Stimulated activated naive CD8-positive, alpha-beta T cell treated with anti-CD3 and anti-CD28 coated beads, Interleukin-15, amount 100 ng/mL, for 72 hours (primary cell): Measurements from ENCODE around the gene NUDT14.
A peak's percentile ranks its signal among the peaks of the same experiment; 100 is the strongest.

Experiments used
- ATAC-seq: fragments of 150-1000 bp; cut with Tn5 transposase; 2 replicates; pipeline ENCODE4 v1.10.0; 2021; ENCODE audit warnings: mild to moderate bottlenecking, moderate library complexity
- DNase-seq, 2 donors: peaks; one replicate each; pipeline ENCODE4 v3.0.0; 2021 to 2022
- H3K27ac Mint-ChIP-seq, 2 donors: one replicate each; pipeline ENCODE4 v1.8.0; 2022; ENCODE audit warnings: mild to moderate bottlenecking in 2 of 2, mixed read lengths in 2 of 2, moderate library complexity in 2 of 2
- H3K27me3 Mint-ChIP-seq: one replicate; pipeline ENCODE4 v1.8.0; 2022; ENCODE audit warnings: mixed read lengths
- H3K4me1 Mint-ChIP-seq: one replicate; pipeline ENCODE4 v1.8.0; 2022; ENCODE audit warnings: mild to moderate bottlenecking, mixed read lengths
- H3K4me3 Mint-ChIP-seq, 2 donors: one replicate each; pipeline ENCODE4 v1.8.0; 2022; ENCODE audit warnings: mild to moderate bottlenecking in 2 of 2, mixed read lengths in 2 of 2, moderate library complexity in 1 of 2
- H3K9me3 Mint-ChIP-seq, 2 donors: one replicate each; pipeline ENCODE4 v1.8.0; 2022; ENCODE audit warnings: mixed read lengths in 2 of 2

Gene NUDT14

DNA sequence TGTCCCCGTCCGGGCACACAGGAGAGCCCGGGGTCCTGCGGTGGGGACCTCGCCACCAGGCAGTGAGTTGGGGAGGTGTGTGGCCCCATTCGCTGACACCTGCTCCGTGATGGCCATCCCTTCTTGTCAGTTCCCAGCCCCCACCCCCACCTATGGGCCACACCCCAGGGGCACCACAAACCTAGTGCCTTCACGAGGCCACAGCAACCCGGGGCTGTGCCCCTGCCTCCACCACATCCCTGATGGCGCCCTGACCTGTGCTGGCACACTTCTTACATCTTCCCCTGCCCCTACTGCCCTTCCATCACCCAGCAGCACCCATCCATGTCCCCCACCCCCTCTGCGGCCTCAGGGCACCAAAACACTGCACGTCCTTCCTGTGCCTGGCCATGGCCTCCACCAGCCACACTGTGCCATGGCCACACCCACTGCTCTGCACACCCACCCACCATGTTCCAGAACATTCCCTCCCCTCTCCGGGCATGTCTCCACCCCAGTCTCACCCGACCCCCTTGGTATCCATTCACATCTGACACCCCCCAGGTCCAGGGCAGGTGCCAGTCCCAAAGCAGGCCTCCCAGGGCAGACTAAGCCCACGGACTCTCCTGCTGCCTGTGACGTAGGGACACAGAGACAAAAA lies 37.0 kb downstream of the NUDT14 start:
- H3K9me3 Mint-ChIP-seq = peaks cover 8 to 22% of the 10 kb centered on the region in 2 donors

DNA sequence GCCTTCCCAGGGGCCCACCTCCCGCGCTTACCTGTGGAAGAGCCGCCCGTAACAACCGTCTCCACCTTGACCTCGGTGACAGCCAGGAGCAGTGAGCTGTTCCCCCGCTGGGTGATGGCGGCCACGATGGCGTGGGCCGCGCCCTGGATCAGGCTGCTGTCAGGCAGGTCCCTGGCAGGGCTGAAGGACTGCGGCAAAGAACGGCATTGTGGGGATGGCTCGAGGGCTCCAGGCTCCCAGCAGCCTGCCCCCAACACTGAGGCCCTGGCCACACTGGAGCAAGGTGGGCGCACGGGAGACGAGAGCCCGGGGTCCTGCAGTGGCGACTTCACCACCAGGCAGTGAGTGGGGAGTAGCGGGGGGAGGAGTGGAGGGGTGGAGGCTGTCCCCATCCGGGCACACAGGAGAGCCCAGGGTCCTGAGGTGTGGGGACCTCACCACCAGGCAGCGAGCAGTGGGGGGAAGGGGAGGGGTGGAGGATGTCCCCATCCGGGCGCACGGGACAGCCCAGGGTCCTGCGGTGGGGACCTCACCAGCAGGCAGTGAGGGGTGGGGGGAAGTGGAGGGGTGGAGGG lies 37.6 kb downstream of the NUDT14 start:
- peaks cover 8 to 22% of the 10 kb centered on the region in 2 donors for H3K9me3 Mint-ChIP-seq
- H3K27ac Mint-ChIP-seq = no peak overlapping the region
- H3K27me3 Mint-ChIP-seq = no peaks in the 10 kb centered on the region
- DNase-seq (no peak), ATAC-seq (peak; percentile 25)
- H3K4me1 Mint-ChIP-seq = no peaks in the 10 kb centered on the region
- H3K4me3 Mint-ChIP-seq = no peak overlapping the region

More for the DNA sequence above, 37.0 kb downstream of the NUDT14 start:
- no peaks in the 10 kb centered on the region for H3K4me1 Mint-ChIP-seq
- H3K27me3 Mint-ChIP-seq = no peaks in the 10 kb centered on the region
- DNase-seq (no peak), ATAC-seq (no peak)
- H3K27ac Mint-ChIP-seq = no peak overlapping the region
- no peak overlapping the region for H3K4me3 Mint-ChIP-seq

DNA sequence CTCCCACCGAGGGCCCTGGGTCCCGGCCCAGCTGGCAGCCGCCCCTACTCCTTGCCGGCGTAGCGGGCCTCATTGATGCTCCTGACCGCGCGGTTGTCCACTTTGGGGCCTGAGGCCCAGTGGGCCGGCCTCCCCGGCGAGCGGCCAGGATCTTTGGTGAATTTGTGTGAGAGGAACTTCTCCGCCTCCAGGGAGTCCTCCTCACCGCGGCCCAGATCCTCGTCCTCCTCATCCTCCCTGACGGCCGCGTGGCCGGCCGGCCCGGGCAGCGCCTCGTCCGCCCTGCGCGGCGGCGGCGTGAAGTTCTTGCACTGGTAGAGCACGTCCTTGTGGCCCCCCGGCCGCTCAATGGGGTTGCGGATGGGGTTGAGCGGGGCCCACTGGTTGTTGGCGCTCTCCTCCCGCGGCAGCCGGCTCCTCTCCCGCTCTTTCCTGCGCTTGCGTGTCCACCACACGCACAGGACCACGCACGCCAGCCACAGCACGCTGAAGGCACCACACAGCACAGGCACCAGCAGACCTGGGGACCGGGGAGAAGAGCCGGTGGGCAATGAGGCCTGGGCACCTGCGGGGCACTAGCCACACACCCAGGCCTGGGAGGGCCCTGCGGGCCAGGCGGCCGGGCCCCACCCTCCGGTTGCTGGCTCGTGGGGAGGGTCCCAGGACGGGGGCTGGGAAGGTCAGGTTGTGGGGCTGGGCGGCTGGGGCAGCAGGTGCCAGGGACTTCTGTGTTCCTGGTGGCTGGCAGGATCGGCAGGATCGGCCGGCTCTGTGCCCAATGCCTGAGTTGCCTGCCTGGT lies 38.3 kb downstream of the NUDT14 start:
- H3K4me3 Mint-ChIP-seq = no peak overlapping the region
- H3K9me3 Mint-ChIP-seq = peaks cover 8 to 22% of the 10 kb centered on the region in 2 donors
- H3K27ac Mint-ChIP-seq = no peak overlapping the region
- ATAC-seq = no peak
- no peaks in the 10 kb centered on the region for H3K4me1 Mint-ChIP-seq
- H3K27me3 Mint-ChIP-seq = no peaks in the 10 kb centered on the region
- no peak for DNase-seq

DNA sequence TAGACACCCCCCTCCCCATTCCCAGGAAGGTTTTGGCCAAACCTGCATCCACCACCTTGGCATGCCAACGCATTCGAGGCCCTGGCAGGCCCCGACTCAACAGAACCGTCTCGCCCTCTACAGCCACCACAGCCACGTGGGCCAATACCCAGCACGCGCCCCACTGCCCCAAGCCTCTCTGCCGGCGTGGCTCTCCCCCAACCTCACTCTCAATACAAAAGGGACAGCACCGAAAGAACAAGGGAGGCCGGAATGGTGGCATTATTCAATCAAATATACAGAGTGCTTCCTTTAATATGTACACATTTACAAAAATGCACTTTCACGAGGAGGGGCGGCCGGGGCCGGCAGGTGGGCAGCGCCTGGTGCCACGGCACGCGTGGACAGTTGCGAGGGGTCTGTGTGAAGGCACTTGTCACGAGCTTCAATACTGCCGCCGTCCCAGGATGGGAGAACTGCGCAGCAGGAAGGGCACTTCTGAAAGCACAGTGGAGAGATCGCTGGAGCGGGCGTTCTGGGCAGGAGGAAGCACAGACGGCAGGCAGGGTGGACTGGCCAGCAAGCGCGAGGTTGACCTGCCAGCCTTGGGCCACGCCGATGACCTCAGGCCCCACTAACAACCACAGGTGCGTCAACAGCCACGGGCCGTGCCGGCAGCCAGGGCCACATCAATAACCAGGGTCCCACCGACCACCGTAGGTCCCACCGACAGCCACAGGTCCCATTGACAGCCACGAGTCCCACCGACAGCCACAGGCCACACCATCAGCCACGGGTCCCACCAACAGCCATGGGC lies 39.4 kb downstream of the NUDT14 start:
- no peaks in the 10 kb centered on the region for H3K27me3 Mint-ChIP-seq
- H3K27ac Mint-ChIP-seq = no peak overlapping the region
- H3K4me3 Mint-ChIP-seq = no peak overlapping the region
- ATAC-seq = no peak
- no peak for DNase-seq
- no peaks in the 10 kb centered on the region for H3K4me1 Mint-ChIP-seq
- H3K9me3 Mint-ChIP-seq = peaks cover 8 to 22% of the 10 kb centered on the region in 2 donors

DNA sequence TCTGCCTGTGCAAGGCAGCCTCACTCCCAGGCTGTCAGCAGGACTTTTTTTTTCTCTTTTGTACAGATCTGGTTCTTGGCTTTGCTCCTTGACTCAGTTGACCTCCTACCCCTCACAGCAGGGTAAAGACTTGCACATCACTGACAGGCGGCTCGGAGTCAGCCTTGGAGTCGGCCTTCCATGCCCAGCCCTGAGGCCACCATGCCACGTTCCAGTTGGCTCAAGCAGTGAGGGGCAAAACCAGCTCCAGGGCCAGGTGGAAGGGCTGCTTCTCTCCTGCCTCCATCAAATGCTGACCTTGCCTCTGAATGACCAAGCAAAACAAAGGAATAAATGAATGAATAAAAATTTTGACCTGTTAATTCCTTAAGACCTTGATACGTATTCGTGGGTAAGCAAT lies 40.1 kb downstream of the NUDT14 start:
- no peak overlapping the region for H3K4me3 Mint-ChIP-seq
- no peaks in the 10 kb centered on the region for H3K4me1 Mint-ChIP-seq
- ATAC-seq = no peak
- H3K9me3 Mint-ChIP-seq = peaks cover 8 to 22% of the 10 kb centered on the region in 2 donors
- no peaks in the 10 kb centered on the region for H3K27me3 Mint-ChIP-seq
- no peak for DNase-seq
- H3K27ac Mint-ChIP-seq = no peak overlapping the region

DNA sequence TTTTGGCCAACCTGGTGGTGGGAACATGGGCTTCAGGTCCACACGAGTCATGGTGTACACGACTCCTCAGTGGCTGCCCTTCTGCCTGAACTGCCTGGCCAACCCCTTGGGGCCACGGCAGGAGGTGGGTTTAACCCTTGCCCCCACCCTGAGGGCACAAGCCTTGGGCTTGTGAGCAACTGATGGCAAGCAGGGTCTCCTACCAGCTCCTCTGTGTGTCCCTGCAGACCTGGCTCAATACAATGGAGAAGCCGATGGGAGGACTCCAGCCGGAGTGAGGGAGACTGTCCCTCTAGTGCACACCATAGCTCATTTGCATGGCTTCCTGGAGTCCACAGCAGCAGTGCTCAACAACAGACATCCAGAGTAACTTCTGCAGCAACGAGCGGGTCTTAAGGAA lies 40.5 kb downstream of the NUDT14 start:
- H3K27ac Mint-ChIP-seq = no peak overlapping the region
- no peaks in the 10 kb centered on the region for H3K4me1 Mint-ChIP-seq
- DNase-seq (no peak), ATAC-seq (no peak)
- H3K4me3 Mint-ChIP-seq = no peak overlapping the region
- no peaks in the 10 kb centered on the region for H3K27me3 Mint-ChIP-seq
- H3K9me3 Mint-ChIP-seq = peaks cover 8 to 22% of the 10 kb centered on the region in 2 donors

DNA sequence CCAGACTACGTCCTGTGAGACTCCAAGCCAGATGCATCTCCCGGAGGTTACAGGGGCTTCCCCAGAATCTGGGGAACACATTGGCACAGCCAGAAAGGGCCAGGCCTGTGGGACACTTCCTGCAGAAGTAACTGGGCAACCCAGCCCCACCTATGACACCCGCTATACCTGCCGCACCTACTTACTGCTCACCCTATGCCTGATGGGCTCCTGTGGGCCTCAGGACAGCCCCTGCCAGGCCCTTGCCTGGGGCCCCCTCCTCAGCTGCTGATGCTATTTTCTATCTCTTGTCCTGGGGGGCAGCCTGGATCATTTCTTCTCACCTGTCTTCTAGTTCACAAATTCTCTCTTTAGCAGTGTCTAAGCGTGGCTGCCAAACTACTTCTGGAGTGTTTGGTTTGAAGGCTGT lies 41.3 kb downstream of the NUDT14 start:
- Mint-ChIP-seq H3K27me3 (peaks cover 3% of the 10 kb centered on the region), H3K9me3 (peaks cover 8 to 22% of the 10 kb centered on the region in 2 donors), H3K4me1 (no peaks in the 10 kb centered on the region), H3K27ac (no peak overlapping the region), H3K4me3 (no peak overlapping the region)
- DNase-seq = no peak
- ATAC-seq = no peak

DNA sequence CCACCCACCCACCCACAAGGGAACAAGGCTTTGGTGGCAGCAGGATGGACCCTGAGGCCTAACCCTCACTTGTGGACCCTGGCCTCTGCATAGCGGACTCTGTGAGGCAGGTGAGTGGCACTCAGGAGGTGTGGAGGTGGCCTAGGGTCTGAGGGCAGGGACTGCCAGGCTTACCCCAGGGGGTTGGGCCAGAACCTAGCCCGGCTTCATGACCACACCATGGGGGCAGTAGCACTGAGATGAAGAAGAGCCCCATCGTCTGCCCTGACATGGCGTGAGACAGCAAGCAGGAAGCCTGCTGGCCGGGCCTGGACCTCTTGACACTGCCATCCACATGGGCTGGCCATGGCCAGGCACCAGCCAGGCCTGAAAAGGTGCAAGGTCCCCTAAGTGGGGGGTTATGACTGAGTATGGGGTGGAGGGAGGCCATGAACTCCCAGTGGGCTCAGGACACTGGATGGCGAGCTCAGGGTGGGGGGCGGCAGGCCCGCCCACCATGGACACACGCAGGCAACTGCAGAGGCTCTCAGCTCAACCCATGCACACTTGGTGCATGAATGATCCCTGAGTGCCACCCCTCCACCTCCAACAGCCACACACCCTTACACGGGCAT lies 41.8 kb downstream of the NUDT14 start:
- DNase-seq (no peak), ATAC-seq (no peak)
- Mint-ChIP-seq H3K27me3 (peaks cover 7% of the 10 kb centered on the region), H3K4me3 (no peak overlapping the region), H3K9me3 (peaks cover 8 to 22% of the 10 kb centered on the region in 2 donors), H3K4me1 (no peaks in the 10 kb centered on the region), H3K27ac (peak overlapping the region in 1 of 2 donors; percentile 27)

DNA sequence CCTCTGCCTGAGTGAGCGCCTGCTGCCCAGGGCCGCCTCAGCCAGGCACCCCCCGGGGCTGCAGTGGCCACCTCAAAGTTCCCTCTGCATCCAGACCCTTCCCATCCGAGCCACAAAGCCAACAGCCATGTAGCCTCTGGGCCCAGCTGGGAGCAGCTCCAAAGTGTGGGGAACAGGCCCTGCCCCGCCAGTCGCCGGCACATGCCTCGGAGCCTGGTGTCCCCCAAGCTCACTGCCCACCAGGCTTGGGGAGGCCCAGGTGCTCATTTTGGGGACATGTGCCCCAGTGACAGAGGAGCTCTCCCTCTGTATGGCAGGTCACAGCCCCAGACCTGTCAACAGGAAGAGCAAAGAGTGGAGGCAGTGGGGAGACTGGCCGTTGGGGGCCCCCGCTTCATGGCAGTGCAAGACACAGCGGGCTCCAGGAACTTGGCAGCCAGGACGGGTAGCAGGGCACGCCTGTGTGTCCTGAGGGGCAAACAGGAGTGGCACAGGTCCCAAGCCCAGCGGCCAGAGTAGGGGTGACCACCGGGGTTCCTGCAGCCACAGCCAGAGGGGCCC lies 42.5 kb downstream of the NUDT14 start:
- no peak overlapping the region for H3K27ac Mint-ChIP-seq
- peaks cover 8% of the 10 kb centered on the region for H3K27me3 Mint-ChIP-seq
- H3K4me3 Mint-ChIP-seq = no peak overlapping the region
- H3K9me3 Mint-ChIP-seq = peaks cover 8 to 22% of the 10 kb centered on the region in 2 donors
- H3K4me1 Mint-ChIP-seq = no peaks in the 10 kb centered on the region
- no peak for DNase-seq
- no peak for ATAC-seq

DNA sequence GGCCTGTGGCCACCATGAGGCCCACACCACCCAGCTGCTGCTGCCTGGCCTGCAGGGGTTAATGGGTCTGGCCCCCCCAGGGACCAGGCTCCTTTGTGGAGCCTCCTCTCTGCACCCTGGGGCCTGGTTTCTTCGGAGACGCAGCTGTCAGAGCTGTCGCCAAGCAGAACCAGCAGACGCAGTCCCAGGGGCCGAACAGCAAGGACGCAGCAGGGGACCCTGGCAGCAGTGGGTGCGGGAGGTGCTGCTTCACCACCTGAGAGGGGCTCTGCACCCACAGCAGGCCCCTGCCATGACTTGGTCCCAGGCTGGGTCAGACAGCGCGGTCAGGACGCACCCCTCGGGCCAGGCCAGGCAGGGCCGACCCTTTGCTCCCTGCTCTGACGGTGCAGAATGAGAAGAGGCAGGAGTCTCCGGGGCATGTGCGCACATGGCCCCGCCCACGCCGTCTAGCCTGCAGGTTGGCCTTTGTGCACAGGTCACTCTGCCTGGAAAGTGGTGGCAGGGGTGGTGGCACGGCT lies 43.0 kb downstream of the NUDT14 start:
- DNase-seq = no peak
- no peak overlapping the region for H3K27ac Mint-ChIP-seq
- no peaks in the 10 kb centered on the region for H3K4me1 Mint-ChIP-seq
- peaks cover 13% of the 10 kb centered on the region for H3K27me3 Mint-ChIP-seq
- no peak overlapping the region for H3K4me3 Mint-ChIP-seq
- ATAC-seq = no peak
- peaks cover 11 to 28% of the 10 kb centered on the region in 2 donors for H3K9me3 Mint-ChIP-seq

DNA sequence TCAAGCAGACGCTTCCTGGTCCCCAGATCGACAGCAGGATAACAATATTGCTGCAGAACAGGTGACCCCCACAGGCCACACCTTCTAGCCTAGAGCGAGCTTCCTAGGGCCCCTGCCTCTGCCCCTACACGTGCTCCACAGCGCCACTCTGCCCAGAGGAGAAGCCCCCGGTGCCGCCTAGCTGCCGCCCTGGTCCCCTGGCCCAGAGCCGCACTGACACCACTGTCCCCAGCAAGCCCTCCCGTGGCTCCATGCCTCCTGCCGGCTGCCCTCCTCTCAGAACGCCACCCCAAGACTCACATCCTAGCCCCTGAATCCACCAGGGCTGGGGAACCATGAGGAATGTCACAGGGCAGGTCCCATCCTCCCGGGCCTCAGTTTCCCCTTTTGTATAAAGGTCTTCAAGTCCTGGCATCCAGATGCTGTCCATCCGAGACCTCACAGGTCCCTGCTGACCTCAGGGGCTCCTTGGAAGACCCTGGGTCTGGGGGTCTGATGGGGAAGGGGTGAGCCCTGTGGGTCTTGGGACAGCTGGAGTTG lies 43.6 kb downstream of the NUDT14 start:
- Mint-ChIP-seq H3K4me3 (no peak overlapping the region), H3K27me3 (peaks cover 18% of the 10 kb centered on the region), H3K9me3 (peaks cover 11 to 33% of the 10 kb centered on the region in 2 donors), H3K27ac (no peak overlapping the region), H3K4me1 (no peaks in the 10 kb centered on the region)
- DNase-seq (no peak), ATAC-seq (no peak)

DNA sequence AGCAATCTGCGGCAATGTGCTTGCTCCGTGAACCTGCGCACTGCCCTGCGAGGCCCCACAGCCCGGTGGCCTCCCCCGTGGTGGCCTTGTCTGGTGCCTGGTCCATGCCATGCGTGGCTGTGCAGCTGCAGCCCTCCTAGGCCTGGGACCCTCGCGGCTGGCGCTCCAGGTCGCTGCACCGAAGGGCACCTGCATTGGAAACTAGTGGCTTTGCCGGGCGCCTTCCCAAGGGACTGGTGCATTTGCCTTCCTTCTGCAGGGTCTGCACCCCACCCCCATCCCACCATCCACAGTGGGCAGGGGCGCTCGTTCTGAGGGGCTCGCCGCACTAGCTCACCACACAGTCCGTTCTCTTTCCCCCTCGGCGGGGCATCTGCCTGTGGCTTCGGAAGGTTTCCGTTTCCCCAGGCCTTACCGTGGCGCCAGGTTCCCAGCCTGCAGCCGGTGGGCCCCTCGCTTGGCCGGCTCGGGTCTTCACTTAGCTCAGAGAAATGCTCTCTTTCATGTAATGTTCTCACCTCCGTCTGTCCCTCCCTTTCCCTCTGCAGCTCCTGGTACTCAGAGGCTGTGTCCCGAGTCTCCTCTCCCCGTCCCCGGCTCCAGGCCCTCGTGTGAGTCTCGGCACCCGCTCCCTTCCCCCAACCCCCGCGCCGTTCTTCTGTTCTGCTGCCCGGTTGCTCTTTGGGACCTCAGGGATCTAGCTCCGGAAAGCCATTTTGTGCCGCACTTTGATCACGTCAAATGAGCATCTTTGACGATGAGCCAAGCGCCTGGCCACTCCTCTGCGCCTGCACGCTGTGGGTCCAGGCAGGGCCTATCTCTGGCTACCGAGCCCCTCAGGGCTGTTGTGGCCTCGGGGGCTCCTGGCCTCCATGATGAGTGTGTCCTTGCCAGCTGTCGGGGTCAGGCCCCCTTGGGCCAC lies 44.5 kb downstream of the NUDT14 start:
- Mint-ChIP-seq H3K27ac (no peak overlapping the region), H3K27me3 (peaks cover 19% of the 10 kb centered on the region), H3K4me1 (no peaks in the 10 kb centered on the region), H3K4me3 (no peak overlapping the region), H3K9me3 (peaks cover 11 to 31% of the 10 kb centered on the region in 2 donors)
- ATAC-seq = no peak
- DNase-seq = no peak

DNA sequence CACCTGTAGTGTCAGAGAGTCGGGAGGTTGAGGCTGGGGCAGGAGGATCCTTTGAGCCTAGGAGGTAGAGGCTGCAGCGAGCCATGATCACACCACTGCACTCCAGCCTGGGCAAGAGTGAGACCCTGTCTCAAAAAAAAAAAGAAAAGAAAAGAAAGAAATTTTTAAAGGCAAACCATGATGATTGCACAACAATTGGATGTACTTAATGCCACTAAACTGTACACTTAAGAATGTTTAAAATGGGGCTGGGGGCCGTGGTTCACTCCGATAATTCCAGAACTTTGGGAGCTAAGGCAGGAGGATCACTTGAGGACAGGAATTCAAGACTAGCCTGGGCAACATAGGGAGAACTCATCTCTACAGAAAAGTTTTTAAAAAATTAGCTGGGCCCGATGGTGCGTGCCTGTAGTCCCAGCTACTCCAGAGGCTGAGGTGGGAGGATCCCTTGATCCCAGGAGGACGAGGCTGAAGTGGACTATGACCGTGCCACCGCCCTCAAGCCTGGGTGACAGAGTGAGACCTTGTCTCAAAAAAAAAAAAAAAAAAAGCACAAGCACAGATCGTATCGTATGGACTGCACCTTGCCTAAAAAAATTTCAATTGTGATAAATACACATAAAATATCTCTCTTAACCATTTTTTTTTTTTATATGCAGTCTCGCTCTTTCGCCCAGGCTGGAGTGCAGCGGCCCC lies 45.3 kb downstream of the NUDT14 start:
- ATAC-seq (no peak), DNase-seq (no peak)
- Mint-ChIP-seq H3K27ac (no peak overlapping the region), H3K9me3 (peaks cover 8 to 23% of the 10 kb centered on the region in 2 donors), H3K4me1 (no peaks in the 10 kb centered on the region), H3K4me3 (no peak overlapping the region), H3K27me3 (peaks cover 19% of the 10 kb centered on the region)
